Omental fat pad (tissue), 4 donors: ENCODE results near the gene C4orf54. TPM values are rescaled to one million over a fixed set of nuclear protein-coding genes. Genes with fewer than 3 reads are reported as not detected.

Experiments
- ATAC-seq: fragments of 150-250 bp; one replicate; pipeline ENCODE4 v1.9.1; 2016; ENCODE audit warnings: mild to moderate bottlenecking, moderate library complexity; ENCODE audit not compliant: low FRiP score
- DNase-seq: peaks from one replicate; pipeline ENCODE4 v3.0.0-alpha.2; 2019; ENCODE audit warnings: low spot score
- total RNA-seq, 4 donors: library from RNA; depleted of rRNA; stranded (reverse); fragments of >200 nt; gene quantifications; one replicate each; pipeline ENCODE4 v1.1.0, GENCODE V29; 2016
- TF ChIP-seq, protein P1 (sequence below), 3 donors: fragments of 450-650 bp; IDR thresholded peaks; one replicate each; pipeline ENCODE4 v1.5.1; 2016 to 2017; ENCODE audit warnings: antibody characterized with exemption in 3 of 3, mild to moderate bottlenecking in 3 of 3, moderate library complexity in 2 of 3

The C4orf54 gene
- total RNA-seq, 4 donors from 2014 or later, result not detected

GRCh38 chr4:99653916-99654315 lies 3.7 kb downstream of the C4orf54 start:
- TF ChIP-seq, protein P1, sequence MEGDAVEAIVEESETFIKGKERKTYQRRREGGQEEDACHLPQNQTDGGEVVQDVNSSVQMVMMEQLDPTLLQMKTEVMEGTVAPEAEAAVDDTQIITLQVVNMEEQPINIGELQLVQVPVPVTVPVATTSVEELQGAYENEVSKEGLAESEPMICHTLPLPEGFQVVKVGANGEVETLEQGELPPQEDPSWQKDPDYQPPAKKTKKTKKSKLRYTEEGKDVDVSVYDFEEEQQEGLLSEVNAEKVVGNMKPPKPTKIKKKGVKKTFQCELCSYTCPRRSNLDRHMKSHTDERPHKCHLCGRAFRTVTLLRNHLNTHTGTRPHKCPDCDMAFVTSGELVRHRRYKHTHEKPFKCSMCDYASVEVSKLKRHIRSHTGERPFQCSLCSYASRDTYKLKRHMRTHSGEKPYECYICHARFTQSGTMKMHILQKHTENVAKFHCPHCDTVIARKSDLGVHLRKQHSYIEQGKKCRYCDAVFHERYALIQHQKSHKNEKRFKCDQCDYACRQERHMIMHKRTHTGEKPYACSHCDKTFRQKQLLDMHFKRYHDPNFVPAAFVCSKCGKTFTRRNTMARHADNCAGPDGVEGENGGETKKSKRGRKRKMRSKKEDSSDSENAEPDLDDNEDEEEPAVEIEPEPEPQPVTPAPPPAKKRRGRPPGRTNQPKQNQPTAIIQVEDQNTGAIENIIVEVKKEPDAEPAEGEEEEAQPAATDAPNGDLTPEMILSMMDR (IDR thresholded peaks at IDR 0.05), result no peak
- no peak for DNase-seq
- ATAC-seq, result no peak

DNA sequence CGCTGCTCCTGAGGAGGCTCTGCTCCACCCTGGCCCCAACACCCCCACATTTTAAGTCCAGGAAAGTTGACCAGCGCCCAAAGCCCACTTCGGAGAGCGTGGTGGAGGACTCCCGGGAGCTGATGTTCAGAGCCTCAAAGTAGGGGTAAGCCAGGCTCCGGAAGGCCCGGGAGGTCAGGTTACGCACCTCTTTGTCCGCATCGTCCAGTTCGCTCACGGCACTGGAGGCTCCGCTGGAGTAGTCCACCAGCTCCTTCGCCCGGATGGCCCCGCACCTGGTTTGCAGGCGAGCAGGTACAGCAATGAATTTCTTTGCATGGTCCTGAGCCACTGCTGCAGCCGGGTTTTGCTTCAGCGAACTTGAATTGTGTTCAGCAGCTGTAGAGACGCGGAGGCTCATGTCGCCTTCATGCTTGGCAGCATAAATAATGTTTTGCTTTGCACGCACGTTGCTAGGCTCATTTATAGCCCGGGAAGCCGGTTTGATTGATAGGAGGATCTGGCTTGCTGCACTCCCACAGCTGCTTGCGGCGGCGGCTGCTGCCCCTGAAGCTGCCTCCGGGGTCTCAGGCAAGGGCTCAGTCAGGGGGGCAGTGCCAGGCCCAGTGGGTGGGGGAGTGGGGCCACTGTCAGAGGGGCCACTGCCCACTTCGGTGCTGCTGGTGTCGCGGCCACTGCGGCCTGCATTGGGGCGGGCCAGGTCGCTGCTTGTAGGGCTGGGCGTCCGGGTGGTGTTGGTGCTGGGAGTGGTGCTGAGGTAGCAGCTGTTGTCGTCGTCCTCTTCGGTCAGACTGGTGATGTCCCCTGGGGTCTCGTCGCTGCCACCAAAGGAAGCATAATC lies 4.8 kb downstream of the C4orf54 start:
- TF ChIP-seq, protein P1 (IDR thresholded peaks at IDR 0.05), result no peak
- ATAC-seq (no peak), DNase-seq (no peak)

- TF ChIP-seq, protein P1 (IDR thresholded peaks at IDR 0.05), result no peak
- DNase-seq, result no peak
- ATAC-seq, result no peak
These were observed 5.7 kb downstream of the C4orf54 start for GRCh38 chr4:99651811-99652485.

DNA sequence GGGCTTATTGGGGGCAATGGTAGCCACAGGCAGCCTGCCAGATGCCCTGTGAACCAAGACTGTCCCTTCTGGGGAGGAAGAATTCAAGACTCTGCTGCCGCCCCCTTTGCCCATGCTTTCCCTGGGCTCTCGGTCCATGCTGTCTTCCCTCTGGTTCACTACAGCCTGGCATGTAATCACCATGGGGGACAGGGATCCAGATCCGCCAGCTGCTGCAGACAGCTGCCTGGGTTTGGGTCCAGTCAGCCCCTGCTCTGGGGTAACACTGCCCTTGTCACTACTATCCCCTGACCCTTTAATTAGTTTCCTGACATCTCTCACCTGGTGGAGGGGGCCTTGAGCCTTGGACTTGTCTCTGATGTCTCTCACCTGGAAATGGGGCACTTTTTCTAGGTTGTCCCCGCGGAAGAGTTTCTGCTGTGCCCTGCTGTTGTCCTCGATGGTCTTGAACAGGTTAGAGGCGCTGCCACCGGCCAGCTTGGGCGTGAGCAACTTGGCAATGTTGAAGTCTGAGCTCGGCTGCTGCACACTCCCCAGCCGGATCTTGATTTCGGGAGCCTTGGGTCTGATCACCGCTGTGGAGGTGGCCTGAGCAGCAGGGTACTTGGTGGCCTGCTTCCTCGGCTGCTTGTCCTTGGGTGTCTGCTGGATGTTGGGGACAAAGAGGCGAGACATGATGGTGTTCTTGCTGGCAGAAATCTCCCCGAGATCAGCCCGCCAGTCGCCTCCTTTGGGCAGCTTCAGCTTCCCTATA lies 6.4 kb downstream of the C4orf54 start:
- ATAC-seq (no peak), DNase-seq (no peak)
- TF ChIP-seq, protein P1 (IDR thresholded peaks at IDR 0.05), result no peak

DNA sequence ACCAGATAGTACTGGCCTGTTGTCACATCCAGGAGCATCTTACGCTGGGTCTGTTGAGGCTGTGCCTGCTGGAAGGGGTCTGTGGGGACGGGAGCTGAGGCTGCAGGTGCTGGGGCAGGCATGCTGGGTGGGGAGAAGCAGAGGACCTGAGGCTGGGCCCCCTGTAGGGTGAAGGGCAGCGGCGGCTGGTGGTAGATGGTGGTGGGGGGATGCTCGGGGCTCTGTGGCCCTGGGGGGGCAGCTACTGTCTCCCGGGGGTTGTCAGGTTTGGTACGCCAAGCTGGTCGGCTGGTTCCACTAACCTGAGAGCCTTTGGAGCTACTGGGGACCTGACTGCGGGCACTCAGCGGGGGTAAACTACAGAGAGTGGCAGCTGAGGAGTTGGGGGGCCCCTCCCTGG lies 7.8 kb downstream of the C4orf54 start:
- ATAC-seq (no peak), DNase-seq (no peak)
- TF ChIP-seq, protein P1 (IDR thresholded peaks at IDR 0.05), result no peak

DNA sequence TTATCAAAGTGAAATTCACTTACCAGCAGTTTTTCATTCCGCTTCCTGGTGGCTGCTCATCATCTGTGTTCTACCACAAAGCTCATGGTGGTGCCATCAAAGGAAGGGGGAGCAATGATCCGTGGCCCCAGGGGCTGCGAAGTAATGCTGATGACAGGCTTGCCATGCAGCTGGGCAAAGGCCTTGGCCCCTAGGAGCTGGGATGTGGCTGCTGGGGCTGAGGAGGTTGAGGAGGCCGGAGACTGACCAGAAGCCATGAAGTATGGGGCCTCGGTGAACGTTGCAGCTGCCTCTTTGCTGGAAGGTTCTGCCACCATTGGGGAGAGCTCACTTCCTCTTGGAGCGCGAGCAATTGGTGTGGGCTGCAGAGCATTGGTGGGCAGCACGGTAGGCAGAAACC lies 8.4 kb downstream of the C4orf54 start:
- DNase-seq, result no peak
- no peak for ATAC-seq
- TF ChIP-seq, protein P1 (IDR thresholded peaks at IDR 0.05), result no peak
